GM18867 (cell line): ENCODE measurements around the gene GRB14.
"Not testable (repeated sequence)": the region's sequence is repeated elsewhere in the genome, so short reads cannot be mapped to it uniquely, and the experiment has no call there.

ENCODE experiments used
- ATAC-seq: cut with Tn5 transposase; IDR thresholded peaks from one replicate; pipeline ENCODE4 v1.9.1; 2021; ENCODE audit warnings: mild to moderate bottlenecking, moderate library complexity; ENCODE audit not compliant: unreplicated experiment

GRB14 gene

GRCh38 chr2:164620873-164621763, at the start of gene GRB14:
Gene GRB14 (minus strand): TSS chr2:164621482. CDS start chr2:164621309, 173 bp downstream.
- ATAC-seq: no peak

GRCh38 chr2:164669291-164669690, 48.0 kb upstream of the GRB14 start:
- ATAC-seq: no peak

GRCh38 chr2:164667566-164667965, 46.3 kb upstream of the GRB14 start:
- no peak for ATAC-seq

GRCh38 chr2:164664070-164664469, 42.8 kb upstream of the GRB14 start:
- no peak for ATAC-seq

GRCh38 chr2:164662868-164663631, 41.8 kb upstream of the GRB14 start:
- ATAC-seq: no peak

- ATAC-seq: no peak
These were observed 40.8 kb upstream of the GRB14 start for GRCh38 chr2:164662066-164662465.

GRCh38 chr2:164661349-164661748, 40.1 kb upstream of the GRB14 start:
- ATAC-seq: no peak

GRCh38 chr2:164657129-164657528, 35.8 kb upstream of the GRB14 start:
- ATAC-seq: no peak

- ATAC-seq: no peak
These were observed 34.5 kb upstream of the GRB14 start for GRCh38 chr2:164655750-164656149.

- ATAC-seq: no peak
These were observed 34.1 kb upstream of the GRB14 start for GRCh38 chr2:164655336-164655735.

GRCh38 chr2:164651361-164651760, 30.1 kb upstream of the GRB14 start:
- ATAC-seq: no peak

- no peak for ATAC-seq
These were observed 22.9 kb upstream of the GRB14 start for GRCh38 chr2:164644036-164644700.

GRCh38 chr2:164642946-164643555, 21.8 kb upstream of the GRB14 start:
- no peak for ATAC-seq

- no peak for ATAC-seq
These were observed 21.0 kb upstream of the GRB14 start for GRCh38 chr2:164642268-164642667.

GRCh38 chr2:164628319-164628718, 7.0 kb upstream of the GRB14 start:
- ATAC-seq: not testable (repeated sequence)

- no peak for ATAC-seq
These were observed 4.2 kb upstream of the GRB14 start for GRCh38 chr2:164625378-164625971.

- ATAC-seq: no peak
These were observed 3.0 kb upstream of the GRB14 start for GRCh38 chr2:164624316-164624715.

- no peak for ATAC-seq
These were observed 1.2 kb upstream of the GRB14 start for GRCh38 chr2:164622338-164623106.

- ATAC-seq: no peak
These were observed 453 bp upstream of the GRB14 start for GRCh38 chr2:164621764-164622105.

- ATAC-seq: no peak
These were observed 825 bp downstream of the GRB14 start for GRCh38 chr2:164620457-164620856.
